H1 (cell line): ENCODE data around the gene PCSK4. TPM values are rescaled to one million over a fixed set of nuclear protein-coding genes. Genes with fewer than 3 reads are reported as not detected.
A peak's percentile ranks its signal among the peaks of the same experiment; 100 is the strongest.
"Not testable (repeated sequence)": the region's sequence is repeated elsewhere in the genome, so short reads cannot be mapped to it uniquely, and the experiment has no call there.

Experiments
- CTCF ChIA-PET: fragments of 300-600 bp; sonication (Branson Sonifier 250); formaldehyde crosslinking; loops from one replicate; lab custom pipeline; 2021; ENCODE audit not compliant: partially characterized antibody; lab: Charles Lee
- POLR2A ChIA-PET: fragments of 300-600 bp; sonication (Branson Sonifier 250); formaldehyde crosslinking; loops from one replicate; lab custom pipeline; 2021; ENCODE audit warnings: inconsistent platforms; ENCODE audit not compliant: partially characterized antibody; lab: Charles Lee
- DNase-seq, 2 experiments: peaks; one replicate each; pipeline versions ENCODE4 v3.0.0 to v3.0.0-alpha.2; 2010 to 2022; ENCODE audit warnings: low spot score in 2 of 2, low read depth in 1 of 2, mixed read lengths in 1 of 2
- FAIRE-seq: peaks from 2 replicates; lab custom pipeline; 2011; peaks lifted over from hg19 to GRCh38; lab: Jason Lieb, UNC
- H2AFZ ChIP-seq: 2 replicates; pipeline ENCODE4 v1.8.1; 2012; ENCODE audit warnings: low read length, inconsistent platforms
- H2AK5ac ChIP-seq: 2 replicates; pipeline ENCODE4 v1.6.1; 2013; ENCODE audit warnings: low read depth, low read length
- H2BK120ac ChIP-seq: replicated peaks from 2 replicates; pipeline ENCODE3; 2013; ENCODE audit warnings: low read depth, low read length, inconsistent platforms
- H2BK12ac ChIP-seq: 2 replicates; pipeline ENCODE4 v1.6.1; 2013; ENCODE audit warnings: low read depth, low read length
- H2BK15ac ChIP-seq: 2 replicates; pipeline ENCODE4 v1.6.1; 2013; ENCODE audit warnings: low read length
- H2BK20ac ChIP-seq: 2 replicates; pipeline ENCODE4 v1.6.1; 2013; ENCODE audit warnings: low read length
- H2BK5ac ChIP-seq: 2 replicates; pipeline ENCODE4 v1.6.1; 2013; ENCODE audit warnings: low read depth, low read length
- H3K14ac ChIP-seq: 2 replicates; pipeline ENCODE4 v1.6.1; 2013; ENCODE audit warnings: inconsistent platforms; ENCODE audit not compliant: insufficient read length
- H3K18ac ChIP-seq: 2 replicates; pipeline ENCODE4 v1.6.1; 2013; ENCODE audit warnings: low read length; ENCODE audit errors: extremely low read depth
- H3K23ac ChIP-seq: 2 replicates; pipeline ENCODE4 v1.6.1; 2013; ENCODE audit warnings: inconsistent platforms; ENCODE audit not compliant: insufficient read length
- H3K23me2 ChIP-seq: 2 replicates; pipeline ENCODE4 v1.6.1; 2013; ENCODE audit warnings: low read depth, low read length
- H3K27ac ChIP-seq: 2 replicates; pipeline ENCODE4 v1.6.1; 2011; ENCODE audit warnings: low read depth, low read length, inconsistent platforms
- H3K27me3 ChIP-seq, 4 experiments: replicated peaks in 1 of 4; 1 replicate in 1 of 4; 2 replicates in 3 of 4; pipeline versions ENCODE4 v1.6.1 to v1.8.1; 2011 to 2013; ENCODE audit warnings: low read length in 3 of 4, mild to moderate bottlenecking in 3 of 4, inconsistent platforms in 2 of 4, mixed read lengths in 2 of 4, moderate library complexity in 1 of 4; ENCODE audit not compliant: control insufficient read depth in 3 of 4, insufficient read depth in 3 of 4; ENCODE audit errors: extremely low read depth in 1 of 4
- H3K36me3 ChIP-seq, 4 experiments: 2 replicates each; pipeline versions ENCODE4 v1.6.1 to v1.8.1; 2011 to 2013; ENCODE audit warnings: mild to moderate bottlenecking in 4 of 4, low read length in 3 of 4, moderate library complexity in 2 of 4, control low read depth in 1 of 4, inconsistent platforms in 1 of 4; ENCODE audit not compliant: insufficient read depth in 4 of 4, control insufficient read depth in 2 of 4
- H3K4ac ChIP-seq: replicated peaks from 2 replicates; pipeline ENCODE3; 2013; ENCODE audit warnings: low read length, low read depth, mixed read lengths, inconsistent platforms; ENCODE audit not compliant: insufficient read length
- H3K4me1 ChIP-seq, 4 experiments: replicated peaks in 1 of 4; 1 replicate in 1 of 4; 2 replicates in 3 of 4; pipeline versions ENCODE4 v1.6.1 to v1.8.1; 2011 to 2013; ENCODE audit warnings: low read length in 3 of 4, inconsistent platforms in 2 of 4, mixed read lengths in 1 of 4; ENCODE audit not compliant: insufficient read depth in 4 of 4, control insufficient read depth in 3 of 4
- H3K4me2 ChIP-seq, 2 experiments: 2 replicates each; pipeline versions ENCODE4 v1.6.1 to v1.8.1; 2011 to 2013; ENCODE audit warnings: low read depth in 2 of 2, low read length in 2 of 2, control low read depth in 1 of 2, inconsistent platforms in 1 of 2, mild to moderate bottlenecking in 1 of 2; ENCODE audit not compliant: insufficient read depth in 1 of 2
- H3K4me3 ChIP-seq, 4 experiments: fragments of 200-600, 300-600 bp in 1 of 4; sonication (generic), shearing (Covaris generic), sonication (Bioruptor Twin) in 1 of 4; 2 replicates each; pipeline versions ENCODE4 v1.5.1 to v1.8.1; 2011 to 2016; ENCODE audit warnings: low read length in 4 of 4, low read depth in 3 of 4, control low read depth in 2 of 4, inconsistent platforms in 2 of 4, mild to moderate bottlenecking in 2 of 4, mixed read lengths in 1 of 4, moderate library complexity in 1 of 4; ENCODE audit not compliant: insufficient read depth in 2 of 4; ENCODE audit errors: extremely low read depth in 1 of 4
- H3K56ac ChIP-seq: replicated peaks from 2 replicates; pipeline ENCODE3; 2013; ENCODE audit warnings: low read depth, mild to moderate bottlenecking, mixed read lengths, low read length, inconsistent platforms; ENCODE audit not compliant: insufficient read length
- H3K79me1 ChIP-seq: 2 replicates; pipeline ENCODE4 v1.6.1; 2013; ENCODE audit warnings: low read depth, low read length, control low read depth
- H3K79me2 ChIP-seq, 2 experiments: 2 replicates each; pipeline versions ENCODE4 v1.6.1 to v1.8.1; 2012 to 2013; ENCODE audit warnings: low read length in 2 of 2, mild to moderate bottlenecking in 2 of 2, inconsistent platforms in 1 of 2; ENCODE audit not compliant: insufficient read depth in 2 of 2, control insufficient read depth in 1 of 2
- H3K9ac ChIP-seq, 4 experiments: replicated peaks in 1 of 4; 1 replicate in 1 of 4; 2 replicates in 3 of 4; pipeline versions ENCODE4 v1.6.1 to v1.8.1; 2011 to 2013; ENCODE audit warnings: low read depth in 3 of 4, low read length in 3 of 4, control low read depth in 2 of 4, mild to moderate bottlenecking in 2 of 4, moderate library complexity in 2 of 4, inconsistent platforms in 1 of 4; ENCODE audit errors: extremely low read depth in 1 of 4
- H3K9me3 ChIP-seq, 2 experiments: 2 replicates each; pipeline versions ENCODE4 v1.6.1 to v1.8.1; 2012 to 2013; ENCODE audit warnings: mild to moderate bottlenecking in 2 of 2, moderate library complexity in 2 of 2, control low read depth in 1 of 2, inconsistent platforms in 1 of 2, low read depth in 1 of 2, low read length in 1 of 2, mixed read lengths in 1 of 2; ENCODE audit not compliant: insufficient read depth in 2 of 2
- H4K20me1 ChIP-seq, 2 experiments: replicated peaks in 1 of 2; 2 replicates each; pipeline versions ENCODE3 to v1.8.1; 2011 to 2013; ENCODE audit warnings: inconsistent platforms in 2 of 2, low read length in 2 of 2, mild to moderate bottlenecking in 1 of 2; ENCODE audit not compliant: insufficient read depth in 2 of 2, control insufficient read depth in 1 of 2
- H4K5ac ChIP-seq: 2 replicates; pipeline ENCODE4 v1.6.1; 2013; ENCODE audit warnings: low read length, low read depth, mixed read lengths, inconsistent platforms; ENCODE audit not compliant: insufficient read length
- H4K8ac ChIP-seq: 2 replicates; pipeline ENCODE4 v1.8.0; 2013; ENCODE audit warnings: mild to moderate bottlenecking, moderate library complexity, low read length, inconsistent platforms; ENCODE audit not compliant: insufficient read depth; ENCODE audit errors: extremely low read depth
- H4K91ac ChIP-seq: replicated peaks from 2 replicates; pipeline ENCODE3; 2013; ENCODE audit warnings: low read length, mixed read lengths, inconsistent platforms; ENCODE audit not compliant: insufficient read length
- CBX5 ChIP-seq: fragments of 300-800, 300-1000 bp; sonication (generic); IDR thresholded peaks from 2 replicates; pipeline ENCODE4 v1.7.1; 2016; ENCODE audit warnings: antibody characterized with exemption, low read length, low read depth
- JUND ChIP-seq: IDR thresholded peaks from 2 replicates; pipeline ENCODE4 v1.6.1; 2011; ENCODE audit warnings: mild to moderate bottlenecking, improper control_type of control experiment, low read length
- RBBP5 ChIP-seq: IDR thresholded peaks from 2 replicates; pipeline ENCODE4 v1.7.1; 2012; ENCODE audit warnings: low read depth, mild to moderate bottlenecking, inconsistent platforms, low read length, moderate library complexity, borderline replicate concordance
- SIN3A ChIP-seq, 2 experiments: IDR thresholded peaks in 1 of 2; conservative IDR thresholded peaks in 1 of 2; 2 replicates each; pipeline ENCODE4 v1.6.1; 2011 to 2012; ENCODE audit warnings: low read length in 2 of 2, improper control_type of control experiment in 1 of 2, low read depth in 1 of 2, mild to moderate bottlenecking in 1 of 2
- TAF7 ChIP-seq: optimal IDR thresholded peaks from 2 replicates; pipeline ENCODE3; 2011; ENCODE audit warnings: low read depth, mild to moderate bottlenecking, inconsistent platforms, low read length, moderate library complexity, borderline replicate concordance
- WGBS, 2 experiments: shearing (Covaris generic) in 1 of 2; methylation state at CpG; one replicate each; pipeline versions ENCODE4 v1.1.6 to v1.1.7; 2013 to 2015; ENCODE audit warnings: low lambda C conversion rate in 2 of 2, mixed read lengths in 2 of 2, inconsistent platforms in 1 of 2, low coverage in 1 of 2, missing lambda C conversion rate in 1 of 2; ENCODE audit not compliant: insufficient replicate concordance in 2 of 2, insufficient coverage in 1 of 2, insufficient read length in 1 of 2; ENCODE audit errors: extremely low coverage in 1 of 2, missing lambda C conversion rate in 1 of 2; 5-methylcytosine and 5-hydroxymethylcytosine counted together
- polyA plus RNA-seq, 7 experiments: library from polyadenylated mRNA; depleted of rRNA in 3 of 7; stranded (reverse) in 5 of 7; unstranded in 2 of 7; fragments of >200 nt in 5 of 7; fragments of 200-250 nt in 2 of 7; gene quantifications; 1 replicate in 5 of 7; 2 replicates in 1 of 7; 4 replicates in 1 of 7; pipeline versions ENCODE4 v1.2.1 to v1.2.3, GENCODE V29; 2011 to 2013; ENCODE audit warnings: missing spikeins in 2 of 7, mixed read lengths in 2 of 7
- total RNA-seq: library from RNA; stranded (reverse); fragmentation: NEBNext Ultra II Directional; extraction: Animal tissue kit (Norgen Biotek cat#: 25700); gene quantifications from 2 replicates; pipeline ENCODE4 v1.2.1, GENCODE V29; 2021

Gene PCSK4
- total and polyA plus RNA-seq, 2 of the 8 experiments (the other 6 are each of a cell fraction or from before 2014, with no cell fraction given) = 9.8 to 10.7 TPM

DNA sequence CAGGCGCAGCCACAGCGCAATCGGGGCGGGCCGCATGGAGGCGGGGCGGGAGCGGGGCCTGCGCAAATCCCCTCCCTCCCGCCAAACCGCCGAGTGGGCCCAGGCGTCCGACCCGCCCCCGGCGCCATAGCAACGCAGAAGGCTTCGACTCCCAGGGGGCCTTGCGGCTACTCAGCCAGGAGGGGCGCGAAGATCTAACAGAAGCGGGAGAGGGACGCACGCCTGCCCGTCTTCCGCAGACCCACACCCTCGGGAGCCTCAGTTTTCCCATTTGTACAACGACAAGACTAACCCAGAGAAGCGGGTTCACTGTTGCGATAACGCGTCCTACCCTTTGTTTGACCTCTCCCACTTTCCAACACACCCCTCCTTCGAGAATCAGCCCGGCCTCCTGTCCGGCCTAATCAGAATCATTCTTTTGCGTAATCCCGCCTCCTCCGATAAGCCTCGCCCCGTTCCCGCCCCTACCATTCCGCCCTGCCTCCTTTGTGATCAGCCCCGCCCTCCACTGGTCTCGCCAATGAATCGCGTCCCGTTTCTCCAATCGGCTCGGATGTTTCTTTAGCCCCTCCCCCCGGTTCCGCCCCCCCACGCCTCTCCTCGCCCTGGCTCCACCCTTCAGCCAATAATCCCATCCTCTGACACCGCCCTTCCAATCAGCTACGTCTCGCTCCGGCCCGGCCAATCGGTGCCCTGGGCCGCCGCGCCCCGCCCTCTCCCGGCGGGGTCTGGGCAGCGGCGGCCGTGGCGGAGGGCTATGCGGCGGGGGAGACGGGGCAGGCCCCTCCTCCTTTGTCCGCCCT is at the start of gene PCSK4 (continued):
- no peak for TF ChIP-seq CBX5
- TF ChIP-seq RBBP5 = no peak
- no peak for TF ChIP-seq TAF7
- TF ChIP-seq JUND = peak; percentile 77
- peak; percentile 32 to 94; a peak in 3 of 4 replicates for TF ChIP-seq SIN3A (conservative IDR thresholded peaks at IDR 0.05 in 1 of 2, IDR thresholded peaks at IDR 0.05 in 1 of 2; ENCODE audit: low read depth in 1 of 2, low read length in 2 of 2)

DNA sequence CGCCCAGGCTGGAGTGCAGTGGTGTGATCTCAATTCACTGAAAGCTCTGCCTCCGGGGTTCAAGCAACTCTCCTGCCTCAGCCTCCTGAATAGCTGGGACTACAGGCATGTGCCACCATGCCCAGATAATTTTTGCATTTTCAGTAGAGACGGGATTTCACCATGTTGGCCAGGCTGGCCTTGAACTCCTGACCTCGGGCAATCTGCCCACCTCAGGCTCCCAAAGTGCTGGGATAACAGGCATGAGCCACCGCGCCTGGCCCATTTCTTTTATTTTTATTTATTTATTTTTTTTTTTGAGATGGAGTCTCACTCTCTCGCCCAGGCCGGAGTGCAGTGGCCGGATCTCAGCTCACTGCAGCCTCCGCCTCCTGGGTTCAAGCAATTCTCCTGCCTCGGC is 49.6 kb upstream of the PCSK4 start:
- H3K27me3 ChIP-seq, H3K4me2 ChIP-seq, H3K4me1 ChIP-seq, H3K23me2 ChIP-seq, H4K20me1 ChIP-seq, H3K36me3 ChIP-seq, H2AK5ac ChIP-seq, H3K4me3 ChIP-seq, H2BK120ac ChIP-seq, H2BK20ac ChIP-seq, H4K91ac ChIP-seq, H3K9ac ChIP-seq, H3K18ac ChIP-seq, H2BK15ac ChIP-seq, H2BK12ac ChIP-seq, FAIRE-seq, H3K79me1 ChIP-seq, H3K9me3 ChIP-seq, H3K4ac ChIP-seq, H3K79me2 ChIP-seq, H2BK5ac ChIP-seq, H4K5ac ChIP-seq, H3K14ac ChIP-seq, DNase-seq, CTCF ChIA-PET, H3K56ac ChIP-seq, H3K23ac ChIP-seq, H4K8ac ChIP-seq, POLR2A ChIA-PET, H3K27ac ChIP-seq, H2AFZ ChIP-seq: not testable (repeated sequence)
- WGBS, 2 experiments = 97% methylated on average over 11 of the region's 11 CpGs; no CpG with 5 or more reads in 1 of the 2 experiments
